NCI-H2227 treated with DMSO at 0.1 percent for 48 hours (cell line): Measurements from ENCODE around the gene GADD45A.
A peak's percentile ranks its signal among the peaks of the same experiment; 100 is the strongest.
"Not testable (repeated sequence)": the region's sequence is repeated elsewhere in the genome, so short reads cannot be mapped to it uniquely, and the experiment has no call there.

Experiments
- DNase-seq: peaks from one replicate; lab custom pipeline; 2025; lab: John Stamatoyannopoulos, UW

GADD45A gene

DNA sequence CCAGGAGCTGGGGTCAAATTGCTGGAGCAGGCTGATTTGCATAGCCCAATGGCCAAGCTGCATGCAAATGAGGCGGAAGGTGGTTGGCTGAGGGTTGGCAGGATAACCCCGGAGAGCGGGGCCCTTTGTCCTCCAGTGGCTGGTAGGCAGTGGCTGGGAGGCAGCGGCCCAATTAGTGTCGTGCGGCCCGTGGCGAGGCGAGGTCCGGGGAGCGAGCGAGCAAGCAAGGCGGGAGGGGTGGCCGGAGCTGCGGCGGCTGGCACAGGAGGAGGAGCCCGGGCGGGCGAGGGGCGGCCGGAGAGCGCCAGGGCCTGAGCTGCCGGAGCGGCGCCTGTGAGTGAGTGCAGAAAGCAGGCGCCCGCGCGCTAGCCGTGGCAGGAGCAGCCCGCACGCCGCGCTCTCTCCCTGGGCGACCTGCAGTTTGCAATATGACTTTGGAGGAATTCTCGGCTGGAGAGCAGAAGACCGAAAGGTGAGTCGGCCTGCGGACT, at the start of gene GADD45A:
Gene GADD45A (plus strand): TSS at position 135 of the 491 bp plus-strand sequence. CDS start 294 bp downstream, at position 429.
- peak; percentile 97 for DNase-seq

DNA sequence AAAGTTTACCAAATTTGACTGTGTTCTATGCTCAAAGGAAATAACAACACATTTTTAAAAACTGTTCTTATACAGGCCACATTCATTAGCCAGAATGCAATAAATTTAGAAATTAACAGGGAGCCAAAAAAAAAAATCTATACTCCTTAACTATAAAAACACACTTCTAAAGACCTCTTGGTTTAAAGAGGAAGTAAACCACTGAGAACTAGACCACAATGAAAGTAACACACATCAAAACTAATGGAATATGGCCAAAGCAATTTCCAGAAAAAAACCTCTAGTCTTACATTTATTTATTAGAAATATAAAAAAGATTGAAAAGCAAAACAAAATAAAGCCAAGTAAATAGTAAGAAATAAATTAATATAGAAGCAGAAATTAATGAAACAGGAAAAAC, 48.9 kb upstream of the GADD45A start:
- no peak for DNase-seq

DNA sequence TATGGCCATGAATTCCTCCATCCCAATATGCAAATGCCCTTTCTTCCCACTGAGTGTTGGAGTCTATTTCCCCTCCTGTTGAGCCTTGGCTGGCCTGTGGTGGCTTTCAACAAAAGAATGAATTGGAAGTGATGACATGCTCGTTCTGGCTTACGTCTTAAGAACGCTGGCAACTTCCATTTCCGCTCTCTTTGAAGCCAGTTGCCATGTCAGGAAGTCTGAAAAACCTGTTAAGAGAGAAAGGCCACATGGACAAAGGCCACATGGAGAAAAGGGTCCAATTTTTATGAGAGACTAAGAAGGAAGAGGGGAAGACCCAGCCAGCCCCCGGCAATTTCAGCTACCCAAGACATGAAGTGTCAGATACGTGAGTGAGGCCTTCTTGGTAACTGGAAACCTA, 45.6 kb upstream of the GADD45A start:
- no peak for DNase-seq

DNA sequence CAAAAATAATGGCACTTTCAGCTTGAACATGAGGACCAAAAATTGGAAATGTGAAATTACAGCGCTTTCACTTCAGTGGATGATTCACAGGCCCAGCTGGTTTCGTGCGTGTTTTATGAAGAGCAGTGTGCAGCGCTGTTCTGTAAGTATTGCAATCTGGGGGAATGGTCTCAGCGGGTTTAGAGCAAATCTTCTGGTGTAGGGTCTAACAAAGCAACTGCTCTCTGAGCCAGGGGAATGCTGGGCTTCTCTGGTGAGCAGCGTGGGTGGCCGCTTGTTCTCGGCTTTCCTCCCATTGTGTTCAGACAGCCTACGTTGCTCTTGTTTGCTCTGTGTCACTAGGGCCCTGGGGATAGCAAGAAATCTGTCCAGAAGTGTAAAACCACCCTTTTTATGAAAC, 42.4 kb upstream of the GADD45A start:
- DNase-seq = no peak

- no peak for DNase-seq
Measured at GRCh38 chr1:67644566-67644965, 40.4 kb upstream of the GADD45A start.

DNA sequence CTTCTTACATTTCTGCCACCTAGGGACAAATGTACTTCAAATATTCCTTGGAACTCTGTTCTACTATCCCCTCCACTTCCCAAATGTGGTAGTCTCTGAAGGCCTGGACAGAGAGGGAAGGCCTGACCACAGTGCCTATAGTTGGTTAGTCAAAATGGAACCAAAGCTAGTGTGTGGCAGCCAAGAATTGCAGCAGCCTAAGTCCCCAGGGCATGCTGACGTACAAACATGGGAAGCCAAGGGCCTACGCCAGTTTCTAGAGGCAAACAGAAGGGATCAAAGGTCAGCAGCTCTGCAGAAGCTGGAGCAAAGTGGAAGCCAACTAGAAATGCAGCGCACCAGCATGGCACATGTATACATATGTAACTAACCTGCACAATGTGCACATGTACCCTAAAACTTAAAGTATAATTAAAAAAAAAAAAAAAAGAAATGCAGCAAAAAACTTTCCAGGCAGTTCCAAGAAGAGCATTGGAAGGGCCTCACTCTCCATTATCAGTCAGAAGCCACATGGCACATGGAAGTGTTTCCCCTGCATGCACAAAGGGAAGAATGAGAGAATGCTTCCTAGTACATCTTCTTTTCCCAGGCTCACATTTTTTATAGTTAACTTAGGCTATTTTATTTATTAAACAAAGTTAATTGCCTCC, 39.4 kb upstream of the GADD45A start:
- peak; percentile 29 for DNase-seq

DNA sequence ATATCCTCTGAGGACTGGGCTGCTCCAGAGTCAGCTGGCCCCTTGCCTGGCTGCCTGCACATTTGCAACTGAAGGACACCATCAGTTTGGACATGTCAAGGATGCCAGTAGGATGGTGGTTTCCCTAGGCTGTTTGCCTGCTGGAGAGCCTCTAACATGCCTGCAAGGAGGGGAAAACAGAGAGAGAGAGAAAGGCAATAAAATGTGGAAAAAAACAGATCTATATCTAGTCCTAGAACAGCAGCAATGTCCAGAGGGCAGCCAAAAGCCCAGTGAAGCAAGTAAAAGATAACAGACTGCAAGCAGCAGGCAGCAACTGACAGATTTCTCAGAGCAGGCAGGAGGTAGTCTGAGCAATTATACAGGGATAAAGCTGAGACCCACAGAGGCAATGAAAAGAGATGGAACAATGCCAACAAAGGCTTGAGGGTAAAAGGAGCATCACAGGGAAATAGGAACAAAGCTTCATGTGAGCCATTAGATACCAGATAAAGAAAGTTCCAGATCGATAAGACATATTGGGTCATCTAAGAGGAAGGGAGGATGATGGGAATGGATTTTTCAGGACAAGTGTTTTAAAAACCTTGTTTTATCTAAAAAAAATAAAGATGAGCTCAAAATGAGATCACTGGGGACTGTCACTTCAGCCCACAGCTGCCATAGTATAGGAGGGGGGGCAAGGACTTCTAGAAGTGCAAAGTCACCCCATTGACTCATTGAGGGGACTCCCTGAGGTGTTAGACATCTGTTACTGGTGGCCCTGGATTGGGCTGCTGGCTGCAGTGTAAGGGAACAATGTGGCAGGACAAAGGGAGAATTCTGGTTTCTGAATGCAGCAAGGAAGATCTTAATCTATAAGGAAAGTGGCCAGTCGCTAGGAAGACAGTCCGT, 38.6 kb upstream of the GADD45A start:
- DNase-seq = peak; percentile 88

- DNase-seq = peak; percentile 30
Measured at GRCh38 chr1:67647036-67647798, 37.8 kb upstream of the GADD45A start.

- DNase-seq = no peak
Measured at GRCh38 chr1:67647814-67648358, 37.1 kb upstream of the GADD45A start.

DNA sequence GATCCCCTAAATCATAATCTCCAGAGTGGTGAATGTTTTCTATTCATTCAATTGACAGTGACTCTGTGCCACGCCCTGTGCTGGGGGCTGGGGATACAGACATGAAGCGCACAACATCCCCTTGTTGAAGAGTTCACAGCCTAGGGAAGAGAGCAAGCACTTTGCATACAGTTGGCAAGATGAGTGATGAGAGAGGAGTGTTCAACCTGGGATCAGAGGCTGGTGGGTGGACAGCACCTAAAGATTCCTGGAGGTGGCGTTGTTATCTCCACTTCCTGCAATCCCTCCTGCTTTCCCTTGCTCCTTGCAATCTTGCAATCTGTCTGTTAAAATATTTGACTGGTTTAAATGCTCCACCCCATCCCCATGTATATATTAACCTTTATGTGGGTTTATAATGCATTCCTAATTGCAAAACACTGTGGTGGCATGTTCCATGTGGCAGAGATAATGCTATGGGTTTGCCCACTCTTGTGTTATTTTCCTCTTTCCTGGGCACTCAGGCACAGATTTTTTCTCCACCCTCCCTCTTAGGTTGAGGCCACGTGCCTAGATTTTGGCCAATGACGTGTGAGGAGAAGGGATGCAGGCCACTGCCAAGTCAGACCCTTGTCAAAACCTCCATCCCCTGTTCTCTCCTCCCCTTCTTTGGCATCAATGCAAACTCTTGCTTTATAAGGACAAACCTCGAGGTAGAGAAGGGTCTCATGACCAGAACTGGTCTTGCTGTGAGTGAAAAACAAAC, 36.2 kb upstream of the GADD45A start:
- no peak for DNase-seq

- DNase-seq = no peak
Measured at GRCh38 chr1:67650061-67650460, 34.9 kb upstream of the GADD45A start.

GRCh38 chr1:67651031-67651430, 34.0 kb upstream of the GADD45A start:
- no peak for DNase-seq

DNA sequence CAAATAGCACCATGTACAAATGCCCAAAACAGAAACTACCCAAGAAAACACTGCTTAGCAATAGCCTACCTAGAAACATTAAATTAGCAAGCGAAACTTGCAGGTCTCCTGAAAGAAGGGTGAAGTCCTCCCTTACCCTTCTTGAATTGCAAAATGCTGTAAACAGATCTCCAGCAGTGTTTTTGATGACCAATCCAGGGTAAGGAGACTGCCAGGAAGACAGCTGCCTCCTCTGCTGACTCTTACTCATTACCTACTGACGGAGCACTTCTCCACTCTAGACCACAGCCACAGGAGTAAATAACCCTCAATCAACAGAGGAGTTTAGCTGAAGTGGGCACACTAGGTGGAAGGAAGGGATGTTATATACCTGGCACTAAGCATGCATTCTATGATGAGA, 32.2 kb upstream of the GADD45A start:
- peak; percentile 59 for DNase-seq

DNA sequence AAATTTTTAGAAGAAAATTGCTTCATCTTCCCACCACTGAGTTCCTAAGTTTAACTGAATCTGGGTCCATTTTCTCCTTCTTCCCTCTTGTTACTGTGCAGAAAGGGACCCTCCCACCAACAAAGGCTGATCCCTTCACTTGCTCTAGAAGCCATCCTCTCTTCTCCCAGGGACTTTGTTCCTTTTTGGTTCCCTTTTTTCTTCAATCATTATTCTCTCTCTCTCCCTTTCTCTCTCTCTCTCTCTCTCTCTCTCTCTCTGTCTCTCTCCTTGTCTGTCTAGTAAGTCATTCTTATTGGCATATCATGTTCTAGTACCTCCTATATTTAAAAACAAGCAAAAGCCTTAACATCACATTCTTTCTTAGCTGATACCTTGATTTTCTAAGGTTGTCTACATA, 31.7 kb upstream of the GADD45A start:
- DNase-seq = no peak

DNA sequence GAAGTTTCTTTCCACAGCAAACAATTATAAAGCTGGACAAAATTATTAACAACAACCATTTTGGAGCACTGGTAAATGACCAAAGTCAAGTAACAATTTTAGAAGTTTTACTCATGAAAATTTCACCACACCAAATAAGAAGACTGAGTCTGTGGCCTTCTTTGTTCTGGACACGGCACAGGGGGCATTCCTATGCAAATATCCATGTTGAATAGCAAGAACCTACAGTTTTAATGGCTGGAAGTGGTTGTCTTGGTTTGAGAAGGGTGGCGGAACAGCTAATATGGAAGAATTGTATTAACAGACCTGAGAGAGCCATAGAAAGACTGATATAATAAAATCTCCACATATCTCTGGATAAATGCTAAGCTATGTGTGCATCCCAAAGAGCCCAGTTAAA, 29.4 kb upstream of the GADD45A start:
- no peak for DNase-seq

DNA sequence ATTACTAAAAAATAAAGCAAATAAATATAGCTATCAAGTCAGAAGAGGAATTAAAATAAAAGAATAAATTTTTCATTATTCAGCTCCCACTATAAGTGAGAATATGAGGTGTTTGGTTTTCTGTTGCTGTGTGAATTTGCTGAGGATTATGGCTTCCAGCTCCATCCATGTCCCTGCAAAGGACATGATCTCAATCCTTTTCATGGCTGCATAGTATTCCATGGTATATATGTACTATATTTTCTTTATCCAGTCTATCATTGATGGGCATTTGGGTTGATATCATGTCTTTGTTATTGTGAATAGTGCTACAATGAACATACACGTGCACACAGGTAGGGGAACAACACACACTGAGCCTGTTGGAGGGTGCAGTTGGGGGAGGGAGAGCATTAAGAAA, 27.8 kb upstream of the GADD45A start:
- DNase-seq = not testable (repeated sequence)

GRCh38 chr1:67659229-67659628, 25.8 kb upstream of the GADD45A start:
- no peak for DNase-seq

GRCh38 chr1:67662884-67663283, 22.1 kb upstream of the GADD45A start:
- no peak for DNase-seq

GRCh38 chr1:67664048-67664447, 21.0 kb upstream of the GADD45A start:
- no peak for DNase-seq

- DNase-seq = not testable (repeated sequence)
Measured at GRCh38 chr1:67665307-67665706, 19.7 kb upstream of the GADD45A start.

GRCh38 chr1:67666636-67667035, 18.4 kb upstream of the GADD45A start:
- no peak for DNase-seq
